Skeletal muscle tissue (tissue), 4 donors: ENCODE data around the gene LRTM1. TPM values are rescaled to one million over a fixed set of nuclear protein-coding genes. Genes with fewer than 3 reads are reported as not detected.

ENCODE experiments used
- H3K27ac ChIP-seq: one replicate; pipeline ENCODE4 v1.7.0; 2013; ENCODE audit warnings: mild to moderate bottlenecking, low read depth, low read length, inconsistent platforms
- H3K27me3 ChIP-seq, 3 donors: one replicate each; pipeline ENCODE4 v1.7.0; 2013; ENCODE audit warnings: low read length in 3 of 3; ENCODE audit not compliant: control insufficient read depth in 3 of 3, insufficient read depth in 3 of 3
- H3K36me3 ChIP-seq, 3 donors: one replicate each; pipeline ENCODE4 v1.7.0; 2013; ENCODE audit warnings: low read length in 3 of 3; ENCODE audit not compliant: control insufficient read depth in 3 of 3, insufficient read depth in 3 of 3
- H3K4me1 ChIP-seq, 3 donors: one replicate each; pipeline ENCODE4 v1.7.0; 2013; ENCODE audit warnings: low read length in 3 of 3, mild to moderate bottlenecking in 3 of 3; ENCODE audit not compliant: control insufficient read depth in 3 of 3, insufficient read depth in 3 of 3
- H3K4me3 ChIP-seq, 3 donors: one replicate each; pipeline ENCODE4 v1.7.0; 2013; ENCODE audit warnings: low read length in 3 of 3
- H3K9ac ChIP-seq, 3 donors: one replicate each; pipeline ENCODE4 v1.7.0; 2013; ENCODE audit warnings: low read length in 3 of 3, mild to moderate bottlenecking in 3 of 3, moderate library complexity in 2 of 3, low read depth in 1 of 3
- H3K9me3 ChIP-seq, 3 donors: one replicate each; pipeline ENCODE4 v1.7.0; 2013; ENCODE audit warnings: low read length in 3 of 3; ENCODE audit not compliant: control insufficient read depth in 3 of 3
- total RNA-seq: library from RNA; depleted of rRNA; stranded (reverse); fragments of >200 nt; gene quantifications from one replicate; pipeline ENCODE4 v1.2.3, GENCODE V29; 2014
- donor health status: Osteomylitis.

LRTM1 gene
- total RNA-seq, 1 donor from 2014 or later, result 106 TPM

GRCh38 chr3:54878145-54878544 is 49.7 kb downstream of the LRTM1 start:
- Histone ChIP-seq H3K27ac (no peak overlapping the region), H3K36me3 (no peaks in the 10 kb centered on the region), H3K27me3 (no peaks in the 10 kb centered on the region), H3K9me3 (no peaks in the 10 kb centered on the region), H3K9ac (no peak overlapping the region), H3K4me3 (no peak overlapping the region), H3K4me1 (peaks cover 2 to 4% (median 3%) of the 10 kb centered on the region in 3 donors)

DNA sequence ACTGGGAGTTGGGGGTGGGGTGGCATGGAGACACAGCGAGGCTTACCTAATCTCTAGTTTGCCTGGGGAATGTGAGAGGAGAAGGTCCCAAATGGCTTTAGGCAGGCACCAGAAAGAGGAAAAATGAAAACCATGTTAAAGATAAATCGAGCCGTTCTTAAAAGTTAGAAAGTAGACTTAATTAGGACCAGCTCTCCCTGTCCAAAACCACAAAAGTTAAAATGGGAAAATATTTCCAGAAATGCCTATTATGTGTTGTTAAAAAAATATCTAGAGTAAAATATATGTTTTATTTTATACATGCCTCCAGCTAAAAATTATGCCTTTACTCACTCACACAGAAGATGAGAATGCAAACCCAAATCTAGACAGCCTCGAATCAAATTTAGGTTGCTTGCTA is 50.1 kb downstream of the LRTM1 start:
- no peak overlapping the region for H3K27ac ChIP-seq
- no peaks in the 10 kb centered on the region for H3K27me3 ChIP-seq
- H3K4me3 ChIP-seq, result no peak overlapping the region
- H3K36me3 ChIP-seq, result no peaks in the 10 kb centered on the region
- H3K4me1 ChIP-seq, result peaks cover 2 to 4% (median 3%) of the 10 kb centered on the region in 3 donors
- H3K9me3 ChIP-seq, result no peaks in the 10 kb centered on the region
- no peak overlapping the region for H3K9ac ChIP-seq

GRCh38 chr3:54876694-54877093 is 51.2 kb downstream of the LRTM1 start:
- Histone ChIP-seq H3K4me3 (no peak overlapping the region), H3K9me3 (no peaks in the 10 kb centered on the region), H3K9ac (no peak overlapping the region), H3K27ac (no peak overlapping the region), H3K27me3 (no peaks in the 10 kb centered on the region), H3K36me3 (no peaks in the 10 kb centered on the region), H3K4me1 (peaks cover 2 to 8% (median 3%) of the 10 kb centered on the region in 3 donors)

- H3K36me3 ChIP-seq, result no peaks in the 10 kb centered on the region
- H3K27ac ChIP-seq, result no peak overlapping the region
- H3K9me3 ChIP-seq, result no peaks in the 10 kb centered on the region
- peaks cover 2 to 9% (median 3%) of the 10 kb centered on the region in 3 donors for H3K4me1 ChIP-seq
- H3K27me3 ChIP-seq, result no peaks in the 10 kb centered on the region
- no peak overlapping the region for H3K4me3 ChIP-seq
- H3K9ac ChIP-seq, result no peak overlapping the region
Observed at GRCh38 chr3:54875596-54876268, 52.1 kb downstream of the LRTM1 start.

DNA sequence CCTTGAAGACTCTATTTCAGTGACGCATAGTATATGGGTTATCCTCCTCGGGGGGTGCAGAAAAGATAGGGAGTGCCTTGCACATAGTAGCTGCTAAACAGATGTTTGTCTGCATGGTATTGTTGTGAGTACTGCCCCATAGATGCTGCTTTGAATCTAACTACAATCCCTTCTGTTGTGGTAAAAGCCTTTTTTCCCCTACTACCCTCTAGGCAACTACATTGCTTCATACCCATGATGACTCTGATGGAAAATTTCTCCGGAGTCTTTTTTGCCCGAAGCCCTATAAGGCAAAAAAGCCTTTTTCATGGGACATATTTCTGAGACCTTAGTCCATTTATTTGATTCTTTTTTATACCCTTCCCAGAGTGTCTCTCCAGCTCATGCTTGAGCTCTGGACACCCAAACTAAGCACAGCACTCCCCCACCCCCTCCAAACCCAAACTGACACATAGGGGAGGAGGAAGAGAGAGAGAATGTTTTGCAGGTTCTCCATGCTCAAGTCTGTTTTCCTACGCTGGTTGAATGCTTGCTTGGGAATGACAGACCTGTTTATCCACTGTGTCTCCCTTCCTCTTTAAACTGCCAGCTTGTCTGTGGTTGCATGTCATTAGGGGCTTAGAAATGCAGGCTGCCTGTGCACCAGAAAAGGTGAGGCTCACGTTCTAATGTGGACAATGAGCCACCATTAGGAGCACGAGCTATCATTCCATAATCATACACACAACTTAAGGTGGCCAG is 52.9 kb downstream of the LRTM1 start:
- Histone ChIP-seq H3K4me1 (peaks cover 2 to 9% (median 7%) of the 10 kb centered on the region in 3 donors), H3K36me3 (no peaks in the 10 kb centered on the region), H3K27me3 (no peaks in the 10 kb centered on the region), H3K9ac (no peak overlapping the region), H3K9me3 (no peaks in the 10 kb centered on the region), H3K27ac (no peak overlapping the region), H3K4me3 (no peak overlapping the region)

DNA sequence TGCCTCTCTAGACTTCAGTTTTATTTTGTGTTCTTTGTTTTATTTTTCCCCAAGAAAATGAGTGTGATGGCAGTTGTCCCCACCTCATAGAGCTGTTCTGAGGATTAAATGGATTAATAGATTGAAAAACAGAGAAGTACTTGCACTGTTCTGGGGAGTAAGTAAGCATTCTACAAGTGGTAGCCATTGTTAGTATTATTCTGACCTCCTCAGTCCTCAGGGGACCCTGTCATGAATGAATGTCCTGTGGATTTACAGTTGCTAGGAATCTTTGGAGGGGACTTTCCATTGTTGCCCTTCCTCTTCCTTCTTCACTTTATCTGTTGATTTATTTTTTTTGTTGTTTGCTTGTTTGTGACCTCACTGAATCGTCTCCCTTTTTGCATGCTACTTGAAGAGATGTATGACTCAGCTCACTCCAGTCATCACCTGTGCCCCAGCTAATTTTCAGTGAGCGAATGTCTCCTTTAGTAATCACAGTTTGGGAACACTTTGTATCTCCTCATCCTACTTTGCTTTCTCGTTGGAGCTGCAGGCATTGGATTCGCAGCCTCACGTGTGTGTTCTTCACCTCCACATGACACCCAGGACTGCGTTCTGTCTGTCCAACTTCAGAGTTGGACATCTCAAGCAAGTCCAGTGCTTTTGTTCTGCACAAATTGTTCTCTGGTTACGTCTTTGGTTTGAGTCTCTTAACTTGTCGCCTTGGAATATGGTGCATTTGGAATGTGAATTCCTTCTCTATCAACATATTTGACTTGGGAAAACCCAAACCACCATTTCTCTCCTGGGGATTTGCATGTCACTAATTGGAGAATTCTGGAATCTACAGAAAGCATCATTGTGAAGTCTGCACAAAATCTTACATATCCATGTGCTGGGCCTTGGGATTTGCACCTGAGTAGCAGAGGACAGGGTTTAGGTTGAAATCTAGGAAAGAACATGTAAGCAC is 54.5 kb downstream of the LRTM1 start:
- H3K4me3 ChIP-seq, result no peak overlapping the region
- H3K4me1 ChIP-seq, result peaks cover 2 to 9% (median 7%) of the 10 kb centered on the region in 3 donors
- H3K27me3 ChIP-seq, result no peaks in the 10 kb centered on the region
- no peaks in the 10 kb centered on the region for H3K9me3 ChIP-seq
- no peak overlapping the region for H3K9ac ChIP-seq
- H3K27ac ChIP-seq, result no peak overlapping the region
- H3K36me3 ChIP-seq, result no peaks in the 10 kb centered on the region

GRCh38 chr3:54871867-54872266 is 56.0 kb downstream of the LRTM1 start:
- Histone ChIP-seq H3K4me3 (no peak overlapping the region), H3K27me3 (no peaks in the 10 kb centered on the region), H3K36me3 (no peaks in the 10 kb centered on the region), H3K9me3 (no peaks in the 10 kb centered on the region), H3K9ac (no peak overlapping the region), H3K4me1 (peaks cover 0 to 9% (median 7%) of the 10 kb centered on the region in 3 donors), H3K27ac (no peak overlapping the region)

- Histone ChIP-seq H3K4me1 (peaks cover 0 to 9% (median 7%) of the 10 kb centered on the region in 3 donors), H3K9ac (no peak overlapping the region), H3K27ac (no peak overlapping the region), H3K36me3 (no peaks in the 10 kb centered on the region), H3K4me3 (no peak overlapping the region), H3K9me3 (no peaks in the 10 kb centered on the region), H3K27me3 (no peaks in the 10 kb centered on the region)
Observed at GRCh38 chr3:54870423-54870822, 57.4 kb downstream of the LRTM1 start.
